GM10847 (cell line): ENCODE measurements around the gene PANX1.

ENCODE experiments used
- POLR2A ChIP-seq: IDR thresholded peaks from 2 replicates; pipeline ENCODE4 v1.6.1; 2011; ENCODE audit not compliant: insufficient read length; ENCODE audit errors: extremely low read depth

The PANX1 gene

GRCh38 chr11:94168882-94169281, 40.2 kb downstream of the PANX1 start:
- TF ChIP-seq POLR2A: no peak

DNA sequence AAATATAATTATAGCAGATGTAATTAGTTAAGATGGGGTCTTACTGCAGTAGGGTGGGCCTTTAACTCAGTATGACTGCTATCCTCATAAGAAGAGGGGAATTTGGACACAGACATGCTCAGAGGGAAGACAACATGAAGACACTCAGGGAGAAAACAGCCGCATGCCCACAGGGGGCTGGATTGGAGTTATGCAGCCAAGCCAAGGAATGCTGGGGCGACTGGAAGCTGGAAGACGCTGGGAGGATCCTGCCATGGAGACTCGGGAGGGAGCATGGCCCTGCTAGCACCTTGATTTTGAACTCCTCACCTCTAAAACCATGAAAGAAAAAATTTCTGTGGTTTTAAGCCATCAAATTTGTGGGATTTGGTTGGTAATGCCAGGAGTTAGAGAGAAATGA, 40.9 kb downstream of the PANX1 start:
- TF ChIP-seq POLR2A: no peak

GRCh38 chr11:94169930-94170545, 41.4 kb downstream of the PANX1 start:
- no peak for TF ChIP-seq POLR2A

GRCh38 chr11:94170953-94171352, 42.3 kb downstream of the PANX1 start:
- TF ChIP-seq POLR2A: no peak

DNA sequence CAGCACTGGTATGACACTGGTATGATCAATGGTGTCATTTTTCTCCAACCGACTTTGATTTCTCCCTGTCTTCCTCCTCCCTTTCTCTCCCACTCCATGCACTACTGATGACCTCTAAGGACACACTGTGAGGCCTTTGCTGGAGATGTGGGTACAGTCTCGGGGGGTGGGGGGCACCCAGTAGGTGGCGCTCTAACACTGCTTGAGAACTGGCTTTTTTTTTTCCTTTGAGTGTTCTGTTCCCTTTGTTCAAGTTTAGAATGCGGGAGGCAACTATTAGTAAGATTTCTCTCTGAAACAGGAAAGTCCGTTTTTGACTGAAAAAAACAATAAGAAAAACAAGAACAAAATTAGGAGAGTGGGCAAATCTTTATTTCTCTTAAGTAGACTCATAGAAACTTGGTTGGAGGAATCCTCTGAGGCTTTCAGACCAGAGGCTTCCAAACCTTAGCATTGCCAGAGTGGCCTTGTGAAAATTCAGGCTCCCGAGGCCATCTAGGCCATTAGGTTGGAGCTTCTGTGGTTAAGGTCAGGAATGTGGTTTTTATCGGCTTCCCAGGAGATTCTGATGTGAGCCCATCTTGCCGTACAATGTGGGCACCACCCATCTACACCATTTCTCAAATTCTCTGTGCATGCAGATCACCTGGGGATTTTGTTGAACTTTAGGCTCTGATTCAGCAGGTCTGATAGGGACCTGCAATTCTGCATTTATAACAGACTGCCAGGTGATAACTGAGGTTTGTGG, 43.2 kb downstream of the PANX1 start:
- no peak for TF ChIP-seq POLR2A

DNA sequence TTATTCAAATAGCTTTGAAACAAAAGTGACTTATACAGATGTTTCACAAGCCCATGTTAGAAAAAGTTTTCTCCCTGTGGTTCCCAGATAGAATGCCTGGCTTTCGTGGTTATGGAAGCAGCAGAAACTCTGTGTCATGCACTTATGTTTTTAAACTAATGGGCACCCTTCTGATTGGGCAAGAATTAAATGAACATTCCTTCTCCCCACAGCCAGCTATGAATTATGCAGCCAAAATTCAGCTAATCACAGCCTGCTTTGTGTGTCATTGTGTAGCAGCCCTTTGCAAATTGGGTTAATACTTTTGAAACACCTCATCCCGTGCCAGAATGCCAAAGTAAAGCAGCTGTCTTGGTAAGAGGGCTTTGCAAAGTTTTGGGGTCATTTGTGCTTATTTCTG, 46.9 kb downstream of the PANX1 start:
- no peak for TF ChIP-seq POLR2A

- TF ChIP-seq POLR2A: no peak
These were observed 49.7 kb downstream of the PANX1 start for GRCh38 chr11:94178331-94178730.

DNA sequence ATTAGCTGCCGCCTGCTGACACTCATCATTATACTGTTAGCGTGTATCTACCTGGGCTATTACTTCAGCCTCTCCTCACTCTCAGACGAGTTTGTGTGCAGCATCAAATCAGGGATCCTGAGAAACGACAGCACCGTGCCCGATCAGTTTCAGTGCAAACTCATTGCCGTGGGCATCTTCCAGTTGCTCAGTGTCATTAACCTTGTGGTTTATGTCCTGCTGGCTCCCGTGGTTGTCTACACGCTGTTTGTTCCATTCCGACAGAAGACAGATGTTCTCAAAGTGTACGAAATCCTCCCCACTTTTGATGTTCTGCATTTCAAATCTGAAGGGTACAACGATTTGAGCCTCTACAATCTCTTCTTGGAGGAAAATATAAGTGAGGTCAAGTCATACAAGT, 51.1 kb downstream of the PANX1 start:
- no peak for TF ChIP-seq POLR2A

DNA sequence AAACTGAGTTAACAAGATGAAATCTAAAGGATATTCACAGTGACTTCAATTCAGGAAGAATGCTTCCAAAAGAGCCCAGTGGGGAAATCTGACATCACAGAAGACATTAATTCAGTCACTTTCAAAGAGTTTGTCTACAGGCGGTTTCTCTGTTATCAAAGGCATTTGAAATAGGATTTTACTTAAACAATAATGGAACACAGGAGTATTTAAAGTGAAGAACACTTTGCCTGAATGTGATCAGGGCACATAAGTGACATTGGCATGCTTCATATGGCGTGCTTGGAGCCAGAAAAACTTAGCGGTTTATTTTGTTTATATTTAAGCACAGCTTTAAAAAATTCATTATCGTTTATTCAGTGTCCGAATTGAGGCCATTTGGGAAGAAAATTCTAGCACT, 52.9 kb downstream of the PANX1 start:
- TF ChIP-seq POLR2A: no peak

- TF ChIP-seq POLR2A: no peak
These were observed 53.3 kb downstream of the PANX1 start for GRCh38 chr11:94181943-94182342.

- TF ChIP-seq POLR2A: no peak
These were observed 54.7 kb downstream of the PANX1 start for GRCh38 chr11:94183251-94183885.

- no peak for TF ChIP-seq POLR2A
These were observed 55.2 kb downstream of the PANX1 start for GRCh38 chr11:94183886-94184264.

GRCh38 chr11:94184362-94184761, 55.7 kb downstream of the PANX1 start:
- TF ChIP-seq POLR2A: no peak

GRCh38 chr11:94184846-94185245, 56.2 kb downstream of the PANX1 start:
- TF ChIP-seq POLR2A: no peak

DNA sequence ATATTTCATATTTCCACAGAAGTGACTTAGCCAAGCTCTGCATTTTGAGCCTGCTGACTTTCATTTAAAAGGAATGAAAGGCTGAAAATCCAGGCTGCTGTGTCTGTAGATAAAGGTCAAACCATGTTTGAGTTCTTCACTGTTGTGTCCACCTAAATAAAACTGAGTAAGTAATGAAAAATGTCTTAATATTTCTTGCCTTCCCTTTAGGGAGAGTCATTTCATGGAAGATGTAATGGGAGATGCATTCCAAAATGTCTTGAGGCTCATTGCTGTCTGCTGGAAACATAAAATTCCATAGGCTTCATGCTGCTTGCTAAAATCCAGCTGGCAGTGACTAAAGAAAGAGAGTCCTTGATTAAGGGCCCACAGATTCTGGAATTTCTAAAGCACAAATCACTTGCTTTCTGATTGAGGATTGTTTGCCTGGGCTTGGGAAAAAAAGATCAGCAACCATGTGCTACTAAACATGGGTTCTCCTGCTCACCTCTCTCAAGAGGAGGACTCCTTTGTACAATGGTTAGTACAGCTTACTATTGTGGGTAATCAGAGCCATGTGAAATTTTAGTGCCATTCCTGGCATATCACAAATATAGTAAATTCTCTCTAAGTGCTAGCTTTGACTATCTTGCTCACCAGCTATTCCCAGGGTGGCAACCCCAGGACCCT, 56.9 kb downstream of the PANX1 start:
- TF ChIP-seq POLR2A: no peak
